22Rv1 (cell line): ENCODE results near the gene SIDT1.

Experiments used
- H3K27ac ChIP-seq: fragments of 450-650 bp; 2 replicates; pipeline ENCODE4 v1.5.1; 2017
- ZFX ChIP-seq: fragments of 450-650 bp; IDR thresholded peaks from 2 replicates; pipeline ENCODE4 v1.6.1; 2017; ENCODE audit warnings: antibody characterized with exemption, borderline replicate concordance
- TF ChIP-seq, protein P1 (sequence below): fragments of 450-650 bp; IDR thresholded peaks from 2 replicates; pipeline ENCODE4 v1.5.1; 2017; ENCODE audit warnings: mild to moderate bottlenecking

The SIDT1 gene

DNA sequence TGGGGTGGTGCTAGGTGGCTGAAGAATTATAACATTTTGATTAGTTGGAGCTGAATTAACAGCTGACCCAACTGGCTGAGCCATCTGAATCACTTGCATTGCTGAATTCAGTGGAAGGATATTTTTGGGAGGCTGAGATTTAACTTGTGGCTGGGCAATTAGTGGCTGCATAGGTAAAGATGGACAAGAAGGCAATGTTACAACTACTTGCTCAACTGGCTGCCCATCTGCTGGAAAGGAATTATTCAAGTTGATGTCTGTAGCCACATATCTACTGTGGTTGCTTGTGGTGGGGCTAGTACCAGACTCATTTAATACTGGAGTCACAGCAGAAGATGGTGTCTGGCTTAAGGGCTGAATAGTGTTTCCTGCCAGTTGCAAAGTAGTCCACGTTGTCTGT lies 127.6 kb downstream of the SIDT1 start:
- TF ChIP-seq ZFX: no peak
- TF ChIP-seq, protein P1, sequence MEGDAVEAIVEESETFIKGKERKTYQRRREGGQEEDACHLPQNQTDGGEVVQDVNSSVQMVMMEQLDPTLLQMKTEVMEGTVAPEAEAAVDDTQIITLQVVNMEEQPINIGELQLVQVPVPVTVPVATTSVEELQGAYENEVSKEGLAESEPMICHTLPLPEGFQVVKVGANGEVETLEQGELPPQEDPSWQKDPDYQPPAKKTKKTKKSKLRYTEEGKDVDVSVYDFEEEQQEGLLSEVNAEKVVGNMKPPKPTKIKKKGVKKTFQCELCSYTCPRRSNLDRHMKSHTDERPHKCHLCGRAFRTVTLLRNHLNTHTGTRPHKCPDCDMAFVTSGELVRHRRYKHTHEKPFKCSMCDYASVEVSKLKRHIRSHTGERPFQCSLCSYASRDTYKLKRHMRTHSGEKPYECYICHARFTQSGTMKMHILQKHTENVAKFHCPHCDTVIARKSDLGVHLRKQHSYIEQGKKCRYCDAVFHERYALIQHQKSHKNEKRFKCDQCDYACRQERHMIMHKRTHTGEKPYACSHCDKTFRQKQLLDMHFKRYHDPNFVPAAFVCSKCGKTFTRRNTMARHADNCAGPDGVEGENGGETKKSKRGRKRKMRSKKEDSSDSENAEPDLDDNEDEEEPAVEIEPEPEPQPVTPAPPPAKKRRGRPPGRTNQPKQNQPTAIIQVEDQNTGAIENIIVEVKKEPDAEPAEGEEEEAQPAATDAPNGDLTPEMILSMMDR: no peak
- H3K27ac ChIP-seq: no peak overlapping the region

DNA sequence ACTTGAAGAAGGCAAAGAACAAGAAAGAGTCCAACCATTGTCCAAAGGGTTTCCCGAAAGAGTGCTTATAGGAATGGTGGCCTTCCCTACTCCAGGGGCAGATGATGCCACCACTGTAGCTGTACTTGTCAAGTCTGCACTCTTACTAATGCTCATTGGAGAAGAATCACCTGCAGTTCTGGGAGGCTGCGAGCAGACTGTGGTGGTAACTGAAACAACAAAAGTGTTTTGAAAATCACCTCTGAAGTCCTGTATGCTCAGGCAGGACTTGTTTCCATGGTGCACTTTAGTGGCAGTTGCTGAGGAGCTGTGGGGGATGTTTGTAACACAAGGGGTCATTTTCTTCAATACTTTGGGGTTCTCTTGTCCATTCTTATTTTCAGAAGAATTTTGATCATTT lies 128.1 kb downstream of the SIDT1 start:
- H3K27ac ChIP-seq: no peak overlapping the region
- TF ChIP-seq ZFX: no peak
- TF ChIP-seq, protein P1: no peak

DNA sequence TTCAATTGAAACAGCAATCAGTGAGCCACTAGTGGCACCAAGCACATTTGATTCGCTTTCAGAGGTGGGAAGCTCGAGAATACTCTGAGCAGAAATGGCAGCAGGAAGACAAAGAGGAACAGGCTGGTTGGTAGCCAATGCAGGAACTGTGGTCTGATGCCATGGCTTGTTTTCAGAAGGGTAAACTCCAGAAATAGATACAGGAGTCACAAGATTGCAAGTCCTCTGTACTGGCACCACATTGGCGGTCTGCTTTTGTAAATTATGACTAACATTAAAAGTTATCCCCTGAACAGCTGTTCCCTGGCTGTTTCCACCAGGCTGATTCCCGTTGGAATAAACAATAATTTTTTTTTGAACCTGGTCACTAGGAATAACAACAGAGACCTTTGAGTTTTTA lies 128.5 kb downstream of the SIDT1 start:
- no peak for TF ChIP-seq ZFX
- TF ChIP-seq, protein P1: no peak

DNA sequence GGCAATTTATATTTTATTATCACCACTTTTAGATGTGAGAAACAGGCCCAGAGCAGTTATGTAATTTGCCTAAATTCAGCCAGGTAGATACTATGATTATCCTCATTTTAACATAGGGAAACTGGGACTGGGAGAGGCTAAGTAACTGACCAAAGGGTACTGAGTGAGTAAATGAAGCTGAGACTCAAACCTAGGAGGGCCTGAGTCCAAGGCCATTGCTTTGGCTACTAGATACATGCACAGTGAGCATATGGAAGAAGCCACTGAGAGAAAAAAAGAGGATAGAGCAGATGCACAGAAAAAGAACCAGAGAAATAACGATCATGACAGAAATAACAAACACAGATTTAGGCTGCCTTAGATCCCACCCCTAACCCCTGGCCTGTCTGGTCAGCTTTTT lies 130.5 kb downstream of the SIDT1 start:
- TF ChIP-seq ZFX: no peak
- TF ChIP-seq, protein P1: no peak
- peak overlapping the region; percentile 90 for H3K27ac ChIP-seq

More for the DNA sequence above, 128.5 kb downstream of the SIDT1 start:
- no peak overlapping the region for H3K27ac ChIP-seq

DNA sequence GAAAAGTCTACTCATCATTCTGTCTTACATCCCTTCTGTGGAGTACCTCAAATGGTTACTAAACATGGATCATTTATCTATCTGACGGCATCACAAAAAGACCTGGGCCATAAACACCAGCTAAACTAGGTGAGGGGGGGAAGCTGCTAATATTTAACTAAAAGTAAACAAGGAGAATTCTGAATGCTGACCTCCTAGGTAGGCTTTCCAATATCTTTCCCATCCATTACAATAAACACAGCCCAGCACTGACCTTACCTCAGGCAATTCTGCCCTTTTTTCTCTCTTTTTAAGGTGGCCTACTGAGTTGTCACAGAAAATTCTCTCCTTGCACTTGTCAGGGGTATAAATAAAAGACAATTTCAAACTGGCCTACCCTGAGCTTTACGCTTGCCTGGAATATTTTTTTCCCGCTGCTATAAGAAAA lies 131.0 kb downstream of the SIDT1 start:
- peak overlapping the region; percentile 90 for H3K27ac ChIP-seq
- no peak for TF ChIP-seq ZFX
- TF ChIP-seq, protein P1: no peak

DNA sequence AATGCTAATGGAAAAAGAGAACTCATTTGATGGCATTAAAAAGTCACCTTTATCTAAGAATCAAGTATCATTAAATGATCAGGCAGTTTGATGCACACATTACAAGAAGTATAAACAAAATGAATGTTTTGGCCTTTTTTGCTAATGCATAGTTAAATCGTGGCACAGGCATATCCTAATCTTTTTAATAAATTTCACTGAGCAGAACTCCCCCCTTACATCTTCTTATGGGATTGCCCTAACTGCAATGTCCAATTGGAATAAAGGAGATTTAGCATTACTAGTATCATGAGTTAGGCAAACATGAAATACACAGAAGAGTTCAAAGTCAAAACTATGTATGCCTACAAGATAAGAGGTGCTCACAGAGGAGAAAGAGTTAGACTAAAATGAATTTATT lies 131.4 kb downstream of the SIDT1 start:
- peak overlapping the region; percentile 90 for H3K27ac ChIP-seq
- TF ChIP-seq ZFX: no peak
- TF ChIP-seq, protein P1: no peak

DNA sequence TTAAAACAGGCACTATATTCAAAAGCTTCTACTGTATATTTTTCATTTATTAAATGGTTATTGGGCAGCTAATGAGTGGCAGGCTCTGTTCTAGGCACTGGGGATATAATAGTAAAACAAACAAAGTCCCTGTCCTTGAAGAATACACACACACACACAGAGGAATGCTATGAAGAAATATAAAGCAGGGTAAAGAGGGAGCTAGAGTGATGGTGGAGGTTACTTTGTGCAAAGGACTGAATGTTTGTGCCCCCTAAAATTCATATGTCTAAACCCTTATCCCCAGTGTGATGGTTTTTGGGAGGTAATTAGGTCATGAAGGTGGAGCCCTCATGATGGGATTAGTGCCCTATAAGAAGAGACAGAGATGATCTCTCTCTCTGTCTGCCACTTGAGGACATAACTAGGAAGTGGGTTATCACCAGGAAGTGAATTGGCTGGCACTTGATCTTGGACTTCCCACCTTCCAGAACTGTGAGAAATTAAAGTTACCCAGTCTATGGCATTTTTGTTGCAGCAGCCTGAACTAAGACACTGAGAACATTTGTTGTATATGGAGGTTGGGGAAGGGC lies 132.3 kb downstream of the SIDT1 start:
- peak overlapping the region; percentile 90 for H3K27ac ChIP-seq
- TF ChIP-seq, protein P1: no peak
- TF ChIP-seq ZFX: no peak
